ENCODE results near the gene LONRF2.

LONRF2 gene

DNA sequence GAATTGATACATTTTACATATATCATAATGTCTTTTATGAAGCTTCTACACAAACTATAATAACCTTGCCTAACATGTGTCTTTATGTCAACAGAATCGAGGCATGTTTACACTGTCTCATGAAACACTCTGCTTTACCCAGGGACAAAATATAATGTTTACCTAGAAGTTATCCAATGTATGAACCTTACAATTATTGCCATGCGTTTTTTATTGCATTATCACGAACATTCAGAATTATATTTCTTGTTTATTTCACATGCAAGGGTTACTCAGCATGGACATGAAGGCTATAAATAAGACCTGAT is 19.8 kb downstream of the LONRF2 start:
- Histone ChIP-seq H3K36me3 (ENCODE audit: control insufficient read depth in 5 of 5, insufficient read depth in 5 of 5, low read length in 5 of 5) (peaks cover 0 to 16% (median 3%) of the 10 kb centered on the region in 5 donors), H3K27ac (ENCODE audit: low read depth, low read length) (no peak overlapping the region), H3K4me1 (ENCODE audit: control insufficient read depth in 5 of 5, insufficient read depth in 5 of 5, low read length in 5 of 5) (no peaks in the 10 kb centered on the region), H3K9ac (ENCODE audit: low read length in 5 of 5) (no peak overlapping the region), H3K9me3 (ENCODE audit: control insufficient read depth in 5 of 5, low read length in 5 of 5) (peaks cover 0 to 4% (median 0%) of the 10 kb centered on the region in 5 donors), H3K4me3 (ENCODE audit: low read depth in 1 of 5, low read length in 5 of 5) (no peak overlapping the region), H3K27me3 (ENCODE audit: control insufficient read depth in 5 of 5, insufficient read depth in 4 of 5, low read length in 5 of 5) (no peaks in the 10 kb centered on the region)

DNA sequence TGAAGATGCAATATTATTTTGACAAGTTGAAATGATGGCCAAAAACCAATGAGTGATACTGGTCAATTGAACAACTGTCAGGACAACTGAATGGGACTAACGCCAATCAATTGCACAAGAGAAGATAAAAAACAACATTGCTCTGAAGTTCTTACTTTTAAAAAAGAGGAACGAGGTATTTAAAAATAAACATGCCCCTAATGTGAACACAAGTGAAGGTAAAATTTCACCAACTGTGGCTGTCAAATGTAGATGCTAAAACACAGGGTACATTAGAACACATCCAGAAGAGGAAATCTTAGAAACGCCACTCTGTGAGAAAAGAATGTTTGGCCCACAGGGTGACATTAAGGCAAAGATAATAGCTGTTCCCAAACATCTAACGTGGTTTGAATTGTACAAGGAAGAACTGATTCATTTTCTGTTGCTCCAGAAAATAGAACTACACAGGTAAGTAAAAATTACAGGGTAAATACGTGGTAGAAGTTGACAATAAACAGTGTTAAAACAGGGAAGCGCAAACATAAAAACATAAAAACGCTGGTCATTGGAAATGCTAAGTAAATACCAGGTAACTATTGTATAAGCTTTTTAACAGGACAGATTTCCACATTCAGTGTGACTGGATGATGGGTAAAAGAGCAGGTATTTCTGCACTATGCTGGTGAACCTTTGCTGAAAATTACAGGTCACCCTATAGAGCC is 20.3 kb downstream of the LONRF2 start:
- Histone ChIP-seq H3K9me3 (ENCODE audit: control insufficient read depth in 5 of 5, low read length in 5 of 5) (peaks cover 0 to 4% (median 0%) of the 10 kb centered on the region in 5 donors), H3K27ac (ENCODE audit: low read depth, low read length) (no peak overlapping the region), H3K4me3 (ENCODE audit: low read depth in 1 of 5, low read length in 5 of 5) (no peak overlapping the region), H3K4me1 (ENCODE audit: control insufficient read depth in 5 of 5, insufficient read depth in 5 of 5, low read length in 5 of 5) (no peaks in the 10 kb centered on the region), H3K36me3 (ENCODE audit: control insufficient read depth in 5 of 5, insufficient read depth in 5 of 5, low read length in 5 of 5) (peaks cover 0 to 16% (median 3%) of the 10 kb centered on the region in 5 donors), H3K27me3 (ENCODE audit: control insufficient read depth in 5 of 5, insufficient read depth in 4 of 5, low read length in 5 of 5) (no peaks in the 10 kb centered on the region), H3K9ac (ENCODE audit: low read length in 5 of 5) (no peak overlapping the region)

DNA sequence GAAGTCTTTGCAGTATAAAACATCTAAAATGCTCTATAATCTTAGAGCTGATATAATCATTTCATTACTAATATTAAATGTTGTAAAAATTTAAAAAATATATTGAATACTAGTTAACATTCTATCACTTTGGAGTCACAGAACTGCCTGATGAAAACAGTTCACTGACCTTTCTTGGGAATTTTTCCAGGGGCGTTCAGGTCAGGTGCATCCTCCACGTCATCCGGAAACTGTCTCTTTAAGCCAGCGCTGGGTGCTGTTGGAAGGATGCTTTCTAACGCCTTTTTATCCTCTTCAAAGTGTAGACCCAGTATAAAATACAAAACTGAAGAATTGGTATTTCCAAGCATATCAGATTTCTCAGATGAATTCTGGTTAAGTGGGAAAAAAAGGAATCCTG is 22.8 kb downstream of the LONRF2 start:
- no peaks in the 10 kb centered on the region for H3K4me1 ChIP-seq (ENCODE audit: control insufficient read depth in 5 of 5, insufficient read depth in 5 of 5, low read length in 5 of 5)
- H3K27me3 ChIP-seq (ENCODE audit: control insufficient read depth in 5 of 5, insufficient read depth in 4 of 5, low read length in 5 of 5): no peaks in the 10 kb centered on the region
- H3K9ac ChIP-seq (ENCODE audit: low read length in 5 of 5): no peak overlapping the region
- H3K27ac ChIP-seq (ENCODE audit: low read depth, low read length): no peak overlapping the region
- peaks cover 0 to 4% (median 0%) of the 10 kb centered on the region in 5 donors for H3K9me3 ChIP-seq (ENCODE audit: control insufficient read depth in 5 of 5, low read length in 5 of 5)
- no peak overlapping the region for H3K4me3 ChIP-seq (ENCODE audit: low read depth in 1 of 5, low read length in 5 of 5)
- H3K36me3 ChIP-seq (ENCODE audit: control insufficient read depth in 5 of 5, insufficient read depth in 5 of 5, low read length in 5 of 5): peaks cover 0 to 16% (median 3%) of the 10 kb centered on the region in 5 donors

DNA sequence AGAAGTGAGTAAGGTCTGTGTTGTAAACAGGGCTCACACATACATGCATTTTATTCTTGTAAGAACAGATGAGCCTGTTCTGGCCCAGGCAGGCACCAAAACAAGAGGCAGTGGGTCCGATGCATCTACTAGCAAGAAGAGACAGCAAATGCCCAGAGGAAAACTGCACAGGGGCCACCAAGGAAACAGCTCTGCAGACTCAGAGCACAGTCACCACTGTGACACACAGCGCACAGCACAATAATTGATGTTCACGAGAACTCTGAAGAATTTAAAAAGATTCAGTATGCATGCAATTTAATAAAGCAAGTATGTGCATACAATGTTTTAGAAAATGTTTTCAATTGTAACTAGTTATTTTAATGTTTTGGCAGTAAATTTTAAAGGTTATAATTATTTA is 24.8 kb downstream of the LONRF2 start:
- Histone ChIP-seq H3K9ac (ENCODE audit: low read length in 5 of 5) (no peak overlapping the region), H3K27ac (ENCODE audit: low read depth, low read length) (no peak overlapping the region), H3K27me3 (ENCODE audit: control insufficient read depth in 5 of 5, insufficient read depth in 4 of 5, low read length in 5 of 5) (no peaks in the 10 kb centered on the region), H3K4me1 (ENCODE audit: control insufficient read depth in 5 of 5, insufficient read depth in 5 of 5, low read length in 5 of 5) (no peaks in the 10 kb centered on the region), H3K9me3 (ENCODE audit: control insufficient read depth in 5 of 5, low read length in 5 of 5) (no peaks in the 10 kb centered on the region), H3K4me3 (ENCODE audit: low read depth in 1 of 5, low read length in 5 of 5) (no peak overlapping the region), H3K36me3 (ENCODE audit: control insufficient read depth in 5 of 5, insufficient read depth in 5 of 5, low read length in 5 of 5) (peaks cover 0 to 10% (median 6%) of the 10 kb centered on the region in 5 donors)

DNA sequence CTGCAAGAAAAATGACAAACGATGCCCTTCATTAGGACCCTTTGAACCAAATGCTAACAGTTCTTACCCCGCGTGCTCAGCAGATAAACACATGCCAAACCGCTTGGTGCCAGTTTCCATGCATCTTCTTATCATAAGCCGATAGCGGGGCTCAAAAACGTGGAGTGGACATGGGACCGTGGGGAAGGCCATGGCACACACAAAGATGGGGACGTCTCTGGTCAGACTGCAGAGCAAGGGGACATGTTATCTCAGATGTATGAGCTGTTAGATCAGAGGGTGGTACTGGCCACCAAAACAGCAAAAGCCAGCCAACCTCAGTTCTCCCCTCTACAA is 28.2 kb downstream of the LONRF2 start:
- no peaks in the 10 kb centered on the region for H3K4me1 ChIP-seq (ENCODE audit: control insufficient read depth in 5 of 5, insufficient read depth in 5 of 5, low read length in 5 of 5)
- H3K9me3 ChIP-seq (ENCODE audit: control insufficient read depth in 5 of 5, low read length in 5 of 5): no peaks in the 10 kb centered on the region
- H3K27me3 ChIP-seq (ENCODE audit: control insufficient read depth in 5 of 5, insufficient read depth in 4 of 5, low read length in 5 of 5): no peaks in the 10 kb centered on the region
- peaks cover 0 to 10% (median 6%) of the 10 kb centered on the region in 5 donors for H3K36me3 ChIP-seq (ENCODE audit: control insufficient read depth in 5 of 5, insufficient read depth in 5 of 5, low read length in 5 of 5)
- H3K9ac ChIP-seq (ENCODE audit: low read length in 5 of 5): no peak overlapping the region
- H3K4me3 ChIP-seq (ENCODE audit: low read depth in 1 of 5, low read length in 5 of 5): no peak overlapping the region
- no peak overlapping the region for H3K27ac ChIP-seq (ENCODE audit: low read depth, low read length)

DNA sequence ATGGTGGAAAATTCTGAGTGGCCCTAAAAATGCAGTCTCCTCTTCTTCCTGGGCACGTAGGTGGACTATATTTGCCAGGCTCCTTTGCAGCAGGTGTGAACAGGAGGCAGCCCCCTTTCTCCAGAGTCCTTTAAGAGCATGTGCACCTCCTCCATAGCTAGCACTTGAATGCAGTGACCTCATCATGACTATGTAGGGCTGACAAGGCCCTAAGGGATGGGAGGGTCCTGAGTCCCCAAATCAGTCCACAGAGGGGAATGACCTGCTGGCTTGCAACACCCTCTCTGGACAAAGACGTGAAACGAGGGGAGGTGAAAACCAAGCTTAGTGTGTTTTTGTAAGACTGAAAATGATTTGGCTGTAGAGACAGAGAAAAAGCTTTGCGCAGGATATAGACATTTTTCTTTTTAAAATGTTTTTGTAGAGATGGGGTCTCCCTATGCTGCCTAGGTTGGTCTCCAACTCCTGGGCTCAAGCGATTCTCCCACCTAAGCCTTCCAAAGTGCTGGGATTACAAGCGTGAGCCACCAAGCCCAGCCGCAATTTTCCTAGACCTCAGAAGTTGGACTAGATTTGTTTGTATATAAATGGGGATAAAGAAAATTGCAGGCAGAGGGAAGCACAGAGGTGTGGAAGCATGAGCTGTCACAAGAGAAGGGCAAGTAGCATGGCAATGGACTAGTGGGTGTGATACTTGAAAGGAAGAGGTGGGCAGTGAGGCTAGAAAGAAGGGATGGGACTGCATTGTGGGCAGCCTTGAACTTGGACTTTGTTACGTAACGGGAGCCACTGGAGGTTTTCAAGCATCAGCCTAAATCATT is 28.8 kb downstream of the LONRF2 start:
- no peaks in the 10 kb centered on the region for H3K4me1 ChIP-seq (ENCODE audit: control insufficient read depth in 5 of 5, insufficient read depth in 5 of 5, low read length in 5 of 5)
- no peaks in the 10 kb centered on the region for H3K9me3 ChIP-seq (ENCODE audit: control insufficient read depth in 5 of 5, low read length in 5 of 5)
- no peak overlapping the region for H3K27ac ChIP-seq (ENCODE audit: low read depth, low read length)
- H3K9ac ChIP-seq (ENCODE audit: low read length in 5 of 5): no peak overlapping the region
- H3K4me3 ChIP-seq (ENCODE audit: low read depth in 1 of 5, low read length in 5 of 5): no peak overlapping the region
- no peaks in the 10 kb centered on the region for H3K27me3 ChIP-seq (ENCODE audit: control insufficient read depth in 5 of 5, insufficient read depth in 4 of 5, low read length in 5 of 5)
- peaks cover 0 to 7% (median 3%) of the 10 kb centered on the region in 5 donors for H3K36me3 ChIP-seq (ENCODE audit: control insufficient read depth in 5 of 5, insufficient read depth in 5 of 5, low read length in 5 of 5)

DNA sequence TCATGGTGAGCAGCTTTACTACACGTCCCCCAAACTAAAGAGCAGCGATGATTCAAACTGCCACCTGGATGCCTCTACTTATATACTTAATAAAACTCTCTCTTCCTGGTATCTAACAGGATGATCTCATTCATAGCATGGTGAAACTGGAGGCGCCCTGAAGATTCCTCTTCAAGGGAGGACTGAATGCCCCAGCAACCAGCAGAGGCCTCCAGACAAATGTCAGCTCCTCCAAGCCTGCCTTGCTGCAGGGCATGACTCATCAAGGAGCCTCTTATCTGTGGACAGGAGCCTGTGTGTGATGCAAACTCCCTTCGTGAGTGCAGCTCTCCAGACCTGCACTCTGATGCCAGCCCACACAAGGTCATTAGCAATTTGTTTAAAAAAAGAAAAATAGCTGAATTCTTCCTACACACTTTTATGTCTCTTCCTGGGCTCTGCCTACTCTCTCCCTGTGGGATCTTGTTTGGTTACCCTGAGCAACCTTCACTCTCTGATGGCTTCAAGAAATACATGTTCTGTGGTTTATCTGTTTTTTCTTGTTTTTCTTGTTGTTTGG is 30.2 kb downstream of the LONRF2 start:
- H3K27ac ChIP-seq (ENCODE audit: low read depth, low read length): no peak overlapping the region
- no peaks in the 10 kb centered on the region for H3K27me3 ChIP-seq (ENCODE audit: control insufficient read depth in 5 of 5, insufficient read depth in 4 of 5, low read length in 5 of 5)
- no peak overlapping the region for H3K4me3 ChIP-seq (ENCODE audit: low read depth in 1 of 5, low read length in 5 of 5)
- H3K4me1 ChIP-seq (ENCODE audit: control insufficient read depth in 5 of 5, insufficient read depth in 5 of 5, low read length in 5 of 5): no peaks in the 10 kb centered on the region
- peaks cover 0 to 4% (median 0%) of the 10 kb centered on the region in 5 donors for H3K36me3 ChIP-seq (ENCODE audit: control insufficient read depth in 5 of 5, insufficient read depth in 5 of 5, low read length in 5 of 5)
- H3K9me3 ChIP-seq (ENCODE audit: control insufficient read depth in 5 of 5, low read length in 5 of 5): no peaks in the 10 kb centered on the region
- no peak overlapping the region for H3K9ac ChIP-seq (ENCODE audit: low read length in 5 of 5)

DNA sequence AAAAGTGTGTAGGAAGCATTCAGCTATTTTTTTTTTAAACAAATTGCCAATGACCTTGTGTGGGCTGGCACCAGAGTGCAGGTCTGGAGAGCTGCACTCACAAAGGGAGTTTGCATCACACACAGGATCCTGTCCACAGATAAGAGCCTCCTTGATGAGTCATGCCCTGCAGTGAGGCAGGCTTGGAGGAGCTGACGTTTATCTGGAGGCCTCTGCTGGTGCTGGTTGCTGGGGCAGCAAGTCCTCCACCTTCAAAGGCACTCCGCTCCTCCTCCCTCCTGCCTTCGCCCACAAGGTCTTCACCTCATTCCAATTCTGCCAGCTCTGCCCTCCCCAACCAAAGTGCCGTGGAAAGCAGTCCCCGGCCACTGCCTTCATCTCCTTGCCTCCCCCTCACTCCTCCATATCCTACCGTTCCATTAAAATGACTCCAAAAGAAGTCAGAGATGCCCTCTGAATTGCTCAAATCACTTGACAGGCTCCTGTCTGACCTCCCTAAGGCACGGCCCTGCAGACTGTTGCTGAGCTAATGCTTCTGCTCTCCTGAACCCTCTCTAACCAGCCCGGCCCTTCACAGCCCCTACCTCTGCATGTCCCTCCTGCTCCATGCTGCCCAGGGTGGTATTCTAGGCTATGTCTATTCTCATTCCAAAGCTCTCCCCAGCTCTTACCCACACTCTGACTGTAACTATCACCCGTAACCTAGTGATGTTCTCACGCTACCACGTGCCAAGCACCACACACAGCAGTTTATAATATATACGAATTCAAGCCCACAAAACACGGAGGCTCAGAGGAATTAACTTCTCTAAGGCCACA is 30.9 kb downstream of the LONRF2 start:
- H3K27ac ChIP-seq (ENCODE audit: low read depth, low read length): no peak overlapping the region

DNA sequence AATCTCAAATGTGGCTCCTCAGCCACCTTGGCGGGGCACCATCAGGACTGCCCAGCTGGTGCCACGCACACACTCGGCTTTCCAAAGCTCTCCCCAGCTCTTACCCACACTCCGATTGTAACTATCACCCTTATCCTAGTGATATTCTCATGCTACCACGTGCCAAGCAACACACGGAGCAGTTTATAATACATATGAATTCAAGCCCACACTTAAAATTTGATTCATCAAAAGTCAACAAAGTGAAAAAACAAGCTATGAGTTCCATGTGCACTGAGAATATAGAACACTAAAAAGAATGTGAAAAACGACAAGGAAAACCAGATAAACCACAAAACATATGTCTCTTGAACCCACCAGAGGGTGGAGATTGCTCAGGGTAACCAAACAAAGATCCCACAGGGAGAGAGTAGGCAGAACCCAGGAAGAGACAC is 31.6 kb downstream of the LONRF2 start:
- no peak overlapping the region for H3K9ac ChIP-seq (ENCODE audit: low read length in 5 of 5)
- H3K27ac ChIP-seq (ENCODE audit: low read depth, low read length): no peak overlapping the region
- peaks cover 0 to 14% (median 0%) of the 10 kb centered on the region in 5 donors for H3K36me3 ChIP-seq (ENCODE audit: control insufficient read depth in 5 of 5, insufficient read depth in 5 of 5, low read length in 5 of 5)
- no peaks in the 10 kb centered on the region for H3K4me1 ChIP-seq (ENCODE audit: control insufficient read depth in 5 of 5, insufficient read depth in 5 of 5, low read length in 5 of 5)
- H3K4me3 ChIP-seq (ENCODE audit: low read depth in 1 of 5, low read length in 5 of 5): no peak overlapping the region
- no peaks in the 10 kb centered on the region for H3K27me3 ChIP-seq (ENCODE audit: control insufficient read depth in 5 of 5, insufficient read depth in 4 of 5, low read length in 5 of 5)
- no peaks in the 10 kb centered on the region for H3K9me3 ChIP-seq (ENCODE audit: control insufficient read depth in 5 of 5, low read length in 5 of 5)

More for the DNA sequence above, 30.9 kb downstream of the LONRF2 start:
- Histone ChIP-seq H3K27me3 (ENCODE audit: control insufficient read depth in 5 of 5, insufficient read depth in 4 of 5, low read length in 5 of 5) (no peaks in the 10 kb centered on the region), H3K9me3 (ENCODE audit: control insufficient read depth in 5 of 5, low read length in 5 of 5) (no peaks in the 10 kb centered on the region), H3K36me3 (ENCODE audit: control insufficient read depth in 5 of 5, insufficient read depth in 5 of 5, low read length in 5 of 5) (peaks cover 0 to 10% (median 0%) of the 10 kb centered on the region in 5 donors), H3K9ac (ENCODE audit: low read length in 5 of 5) (no peak overlapping the region), H3K4me1 (ENCODE audit: control insufficient read depth in 5 of 5, insufficient read depth in 5 of 5, low read length in 5 of 5) (no peaks in the 10 kb centered on the region), H3K4me3 (ENCODE audit: low read depth in 1 of 5, low read length in 5 of 5) (no peak overlapping the region)

Measured in subcutaneous abdominal adipose tissue (tissue), 5 donors.